ENCODE measurements around the gene SHANK2.

SHANK2 gene

DNA sequence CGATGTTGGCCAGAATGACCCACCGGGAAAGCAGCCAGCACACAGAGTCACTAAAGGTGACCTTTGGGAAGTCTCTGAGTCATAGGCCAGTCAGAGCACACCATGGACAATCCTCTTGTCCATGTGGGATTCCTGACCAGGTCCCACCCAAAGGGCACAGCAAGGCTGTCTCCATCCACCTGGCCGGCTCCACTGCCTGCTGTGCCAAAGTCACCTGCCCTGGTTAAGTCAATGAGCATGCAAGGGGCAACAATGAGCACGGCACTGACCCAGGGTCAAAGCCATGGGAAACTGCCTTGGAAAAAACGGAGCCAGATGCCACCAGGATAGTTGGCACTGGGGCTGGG is 49.8 kb downstream of the SHANK2 start:
- no peak for DNase-seq (ENCODE audit: low read depth)

All from iris pigment epithelial cell (primary cell).